ENCODE measurements around the gene PDLIM7. TPM values are rescaled to one million over a fixed set of nuclear protein-coding genes. Genes with fewer than 3 reads are reported as not detected.
A peak's percentile ranks its signal among the peaks of the same experiment; 100 is the strongest.

Gene PDLIM7
- total RNA-seq, 2 experiments from 2014 or later, result 41.2 to 42.2 TPM

DNA sequence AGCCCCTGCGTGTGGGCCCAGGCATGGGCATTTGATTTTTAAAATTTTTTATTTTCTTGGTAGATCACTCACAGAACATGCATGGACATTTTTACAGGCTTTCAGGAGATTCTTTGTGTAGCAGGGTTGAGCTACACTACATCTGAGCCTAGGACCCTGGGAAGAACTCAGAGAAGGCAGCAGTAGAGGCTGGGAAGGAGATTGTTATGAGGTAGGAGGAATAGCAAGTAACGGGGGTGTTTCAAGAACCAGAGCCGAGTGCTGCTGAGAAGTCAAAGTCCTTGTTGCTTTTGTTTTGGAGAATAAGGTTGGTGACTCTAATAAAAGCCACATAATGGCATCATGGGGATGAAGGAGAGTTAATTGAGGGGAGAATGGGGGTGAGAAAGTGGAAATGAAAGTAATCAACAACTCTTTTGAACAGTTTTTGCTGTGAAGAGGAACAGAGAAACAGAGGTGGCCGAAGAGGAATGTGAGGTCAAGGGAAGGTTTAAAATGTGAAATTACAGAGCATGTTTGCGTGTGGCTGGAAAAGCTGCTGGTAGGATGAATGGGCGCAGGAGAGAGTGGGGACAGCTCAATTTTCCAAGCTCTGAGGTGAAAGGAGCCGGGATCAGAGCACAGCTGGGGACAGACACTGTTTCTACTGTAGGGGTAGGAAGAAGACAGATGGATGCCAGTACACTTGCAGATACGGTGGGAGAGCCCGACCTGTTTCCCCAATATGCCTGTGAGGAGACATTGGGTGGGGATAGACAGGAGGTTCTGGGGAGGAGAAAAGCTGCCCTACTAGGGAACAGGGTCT is 4.7 kb upstream of the PDLIM7 start:
- intact Hi-C loops (cut with micrococcal nuclease), result loop anchor here (1.0 to 2.0 kb wide), 5 partner anchors 47 to 388 kb away; no protein-coding TSS in a partner anchor
- Mint-ChIP-seq H3K36me3 (ENCODE audit: low read depth) (no peaks in the 10 kb centered on the region), H3K4me3 (no peak overlapping the region), H3K9me3 (no peaks in the 10 kb centered on the region), H3K27me3 (ENCODE audit: low read depth) (peaks cover 14% of the 10 kb centered on the region), H3K27ac (no peak overlapping the region), H3K4me1 (ENCODE audit: low read depth) (peaks cover 14% of the 10 kb centered on the region)
- CTCF ChIA-PET, result interaction anchor here (0.6 to 7.0 kb wide), 26 partner anchors 10 to 388 kb away, joined by 3 to 72 read pairs (median 6); partner anchors contain the start of gene DDX41
- no peak for DNase-seq

DNA sequence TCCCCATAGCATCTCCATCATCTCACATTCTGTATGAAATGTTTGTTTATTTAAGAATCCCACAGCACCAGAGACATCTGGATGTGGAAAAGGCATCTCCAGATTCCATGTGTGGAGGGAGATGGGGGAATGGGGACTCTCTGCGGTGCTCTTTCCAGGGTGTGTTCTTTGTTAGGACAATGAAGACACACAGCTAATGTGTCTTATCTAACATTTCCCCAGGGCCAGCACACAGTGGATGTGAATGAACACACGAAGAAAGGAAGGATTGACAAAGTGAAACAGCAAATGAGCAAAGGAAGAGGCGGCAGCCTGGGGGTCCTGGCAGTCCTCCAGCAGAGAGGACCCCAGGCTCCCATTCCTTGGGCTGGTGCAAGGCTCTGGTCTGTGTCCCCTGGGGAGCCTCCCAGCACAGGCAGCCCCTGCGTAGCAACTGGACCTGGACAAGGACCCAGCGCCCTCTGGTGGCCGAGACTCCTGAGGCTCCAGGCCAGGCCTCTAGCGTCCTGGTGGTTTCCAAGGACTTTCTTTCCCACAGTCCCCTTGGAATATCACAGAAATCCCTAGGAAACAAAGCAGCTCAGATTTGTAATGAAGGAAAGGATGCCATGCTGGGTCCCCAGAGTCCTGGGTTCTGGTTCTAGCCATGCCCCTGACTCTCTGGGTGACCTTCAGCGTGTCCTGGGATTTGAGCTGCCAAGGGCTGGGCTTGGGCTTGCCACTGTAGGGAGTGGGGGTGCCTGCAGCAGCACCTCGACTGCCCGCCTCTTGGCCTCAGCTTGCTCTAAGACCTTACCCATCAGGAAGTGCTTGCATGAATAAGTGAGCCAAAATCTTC is 3.5 kb upstream of the PDLIM7 start:
- no peaks in the 10 kb centered on the region for H3K36me3 Mint-ChIP-seq (ENCODE audit: low read depth)
- H3K4me3 Mint-ChIP-seq, result no peak overlapping the region
- H3K9me3 Mint-ChIP-seq, result no peaks in the 10 kb centered on the region
- H3K27me3 Mint-ChIP-seq (ENCODE audit: low read depth), result peaks cover 14% of the 10 kb centered on the region
- intact Hi-C loops (cut with micrococcal nuclease), result loop anchor here (1.0 to 2.0 kb wide), 5 partner anchors 46 to 387 kb away; no protein-coding TSS in a partner anchor
- CTCF ChIA-PET, result interaction anchor here (0.6 to 7.0 kb wide), 33 partner anchors 10 to 694 kb away, joined by 3 to 72 read pairs (median 5); partner anchors contain the start of gene DDX41
- H3K4me1 Mint-ChIP-seq (ENCODE audit: low read depth), result peaks cover 18% of the 10 kb centered on the region
- DNase-seq, result peak; percentile 91
- H3K27ac Mint-ChIP-seq, result no peak overlapping the region

DNA sequence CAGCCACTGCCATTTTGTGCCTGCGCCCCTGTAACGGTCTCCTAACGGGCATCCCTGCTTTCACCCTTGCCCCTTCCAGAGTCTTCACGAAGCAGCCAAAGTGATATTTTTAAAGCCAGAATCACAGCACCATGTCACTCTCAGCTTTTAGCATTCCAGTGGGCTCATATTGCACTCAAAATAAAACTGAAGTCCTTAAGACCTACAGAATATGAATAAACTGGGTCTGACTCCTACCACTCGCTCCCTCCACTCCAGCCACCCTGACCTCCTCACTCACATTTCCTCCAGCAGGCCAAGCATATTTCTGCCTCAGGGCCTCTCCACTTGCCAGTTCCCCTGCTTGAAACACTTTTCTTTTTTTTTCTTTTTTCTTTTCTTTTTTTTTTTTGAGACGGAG is 2.4 kb upstream of the PDLIM7 start:
- DNase-seq, result no peak
- Mint-ChIP-seq H3K36me3 (ENCODE audit: low read depth) (no peaks in the 10 kb centered on the region), H3K4me3 (no peak overlapping the region), H3K4me1 (ENCODE audit: low read depth) (peaks cover 20% of the 10 kb centered on the region), H3K27ac (no peak overlapping the region), H3K27me3 (ENCODE audit: low read depth) (peaks cover 14% of the 10 kb centered on the region), H3K9me3 (no peaks in the 10 kb centered on the region)
- CTCF ChIA-PET, result interaction anchor here (0.7 to 7.0 kb wide), 8 partner anchors 22 to 190 kb away, joined by 3 to 72 read pairs (median 4); no protein-coding TSS in a partner anchor
- intact Hi-C loops (cut with micrococcal nuclease), result loop anchor here (2.0 kb wide), 1 partner anchor 181 kb away; no protein-coding TSS in a partner anchor

DNA sequence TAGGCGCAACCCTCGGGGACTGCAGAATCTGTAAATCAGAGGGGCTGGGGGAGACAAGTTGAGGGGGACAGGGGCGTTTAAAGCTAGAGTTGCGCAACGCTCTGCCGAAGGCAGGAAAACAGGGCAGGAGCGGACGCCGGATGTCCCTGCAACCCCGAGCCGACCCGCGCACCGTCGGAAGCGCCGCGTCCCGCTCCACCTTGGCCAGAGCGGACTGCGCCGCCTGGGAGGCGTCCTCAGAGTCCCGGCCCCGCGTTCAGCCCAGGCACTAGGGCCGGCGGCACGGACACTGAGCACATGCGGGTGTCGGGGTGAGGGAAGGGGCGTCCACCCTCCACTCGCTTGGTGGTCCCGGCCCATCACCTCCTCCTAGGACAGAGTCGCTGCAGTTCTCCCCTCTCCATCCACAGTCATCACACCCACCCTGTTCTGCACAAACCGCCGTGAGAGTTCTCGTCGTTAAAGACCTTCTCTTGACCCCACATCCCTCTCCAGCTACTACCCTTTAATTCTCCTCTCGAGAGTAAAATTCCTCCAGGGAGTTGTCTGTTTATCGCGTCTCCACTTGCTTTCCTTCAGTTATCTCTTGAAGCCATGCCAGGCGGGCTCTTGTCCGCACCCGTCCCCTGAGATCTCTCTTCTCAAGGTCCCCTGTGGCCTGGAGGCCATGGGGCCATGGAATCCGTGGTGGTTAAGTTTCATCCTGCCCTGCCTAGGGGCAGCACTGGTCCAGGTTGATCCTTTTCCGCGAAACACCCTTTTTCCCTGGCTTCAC is 796 bp upstream of the PDLIM7 start:
- DNase-seq, result peak; percentile 53
- CTCF ChIA-PET, result interaction anchor here (0.8 to 7.0 kb wide), 7 partner anchors 10 to 189 kb away, joined by 3 to 72 read pairs (median 6); no protein-coding TSS in a partner anchor
- Mint-ChIP-seq H3K4me1 (ENCODE audit: low read depth) (peaks cover 35% of the 10 kb centered on the region), H3K9me3 (no peaks in the 10 kb centered on the region), H3K36me3 (ENCODE audit: low read depth) (no peaks in the 10 kb centered on the region), H3K4me3 (peak overlapping the region; percentile 84), H3K27ac (no peak overlapping the region), H3K27me3 (ENCODE audit: low read depth) (peaks cover 14% of the 10 kb centered on the region)
- intact Hi-C loops (cut with micrococcal nuclease), result no loop called here

DNA sequence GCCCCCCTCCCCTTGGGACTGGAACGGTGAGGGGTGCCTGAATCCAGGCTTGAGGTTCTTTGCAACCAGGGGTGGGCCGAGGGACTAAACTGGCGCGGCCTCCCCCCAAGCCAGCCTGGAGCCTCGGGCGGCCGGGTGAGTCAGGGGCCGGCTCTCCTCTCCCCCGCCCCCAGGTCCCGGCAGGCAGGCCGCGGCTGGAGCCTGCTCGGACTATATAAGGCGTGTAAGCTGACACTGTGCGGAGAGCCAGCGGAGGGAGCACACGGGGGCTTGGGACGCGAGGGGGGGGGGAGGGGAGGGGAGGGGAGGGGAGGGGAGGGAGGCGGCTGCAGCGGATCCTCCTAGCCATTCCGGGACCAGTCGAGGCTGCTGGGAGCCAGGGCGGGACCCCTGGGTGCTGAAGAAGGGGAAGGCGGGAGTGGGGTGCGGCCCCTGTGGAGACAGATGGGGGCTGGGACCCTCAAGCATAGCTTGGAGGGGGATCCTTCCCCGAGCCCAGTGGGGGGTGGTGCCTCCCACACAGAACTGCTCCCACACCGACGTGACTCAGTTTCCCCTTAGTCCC is 595 bp downstream of the PDLIM7 start:
- no peak for DNase-seq
- CTCF ChIA-PET, result interaction anchor here (0.5 to 7.0 kb wide), 6 partner anchors 40 to 563 kb away, joined by 3 to 72 read pairs (median 6); no protein-coding TSS in a partner anchor
- H3K9me3 Mint-ChIP-seq, result no peaks in the 10 kb centered on the region
- peak overlapping the region; percentile 63 for H3K4me3 Mint-ChIP-seq
- no peaks in the 10 kb centered on the region for H3K36me3 Mint-ChIP-seq (ENCODE audit: low read depth)
- H3K27me3 Mint-ChIP-seq (ENCODE audit: low read depth), result peaks cover 14% of the 10 kb centered on the region
- intact Hi-C loops (cut with micrococcal nuclease), result loop anchor here (1.0 kb wide), 9 partner anchors 18 to 364 kb away; partner anchors contain the start of genes DBN1, FAM193B, GRK6 and NSD1
- H3K4me1 Mint-ChIP-seq (ENCODE audit: low read depth), result peaks cover 35% of the 10 kb centered on the region
- no peak overlapping the region for H3K27ac Mint-ChIP-seq

DNA sequence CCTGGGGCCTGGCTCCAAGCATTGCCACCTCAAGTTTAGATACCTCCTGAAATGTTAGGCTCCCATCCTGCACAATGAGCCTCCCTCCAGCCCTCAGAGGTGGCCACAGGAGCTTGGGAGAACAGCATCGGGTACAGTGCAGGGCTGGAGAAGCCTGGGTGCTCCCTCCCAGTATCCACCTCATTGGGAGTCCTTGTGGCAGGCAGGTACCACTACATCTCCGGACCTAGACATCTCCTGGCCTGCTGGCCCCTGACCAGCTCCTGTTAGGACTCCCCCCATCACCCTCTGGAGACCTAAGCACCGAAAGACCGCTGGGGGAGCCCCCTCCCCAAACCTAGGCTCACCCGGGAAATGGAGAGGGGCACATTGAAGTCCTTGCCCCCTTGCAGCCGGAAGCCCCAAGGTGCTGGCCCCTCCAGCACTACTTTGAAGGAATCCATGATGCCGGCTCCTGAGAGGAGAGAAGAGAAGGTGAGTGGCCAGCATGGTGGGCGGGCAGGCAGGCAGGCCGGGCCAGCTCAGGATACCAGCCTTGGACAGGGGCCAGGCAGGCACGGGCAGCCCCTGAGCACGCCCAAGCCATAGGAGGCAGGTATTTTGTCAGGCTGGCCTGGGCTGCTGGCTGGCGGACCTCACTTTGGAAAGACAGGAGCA is 1.2 kb downstream of the PDLIM7 start:
- H3K27me3 Mint-ChIP-seq (ENCODE audit: low read depth), result peaks cover 14% of the 10 kb centered on the region
- H3K27ac Mint-ChIP-seq, result no peak overlapping the region
- peak overlapping the region; percentile 63 for H3K4me3 Mint-ChIP-seq
- H3K36me3 Mint-ChIP-seq (ENCODE audit: low read depth), result peaks cover 1% of the 10 kb centered on the region
- CTCF ChIA-PET, result interaction anchor here (0.6 to 1.9 kb wide), 6 partner anchors 39 to 385 kb away, joined by 3 to 7 read pairs (median 4); no protein-coding TSS in a partner anchor
- intact Hi-C loops (cut with micrococcal nuclease), result no loop called here
- no peak for DNase-seq
- H3K9me3 Mint-ChIP-seq, result no peaks in the 10 kb centered on the region
- H3K4me1 Mint-ChIP-seq (ENCODE audit: low read depth), result peaks cover 35% of the 10 kb centered on the region

DNA sequence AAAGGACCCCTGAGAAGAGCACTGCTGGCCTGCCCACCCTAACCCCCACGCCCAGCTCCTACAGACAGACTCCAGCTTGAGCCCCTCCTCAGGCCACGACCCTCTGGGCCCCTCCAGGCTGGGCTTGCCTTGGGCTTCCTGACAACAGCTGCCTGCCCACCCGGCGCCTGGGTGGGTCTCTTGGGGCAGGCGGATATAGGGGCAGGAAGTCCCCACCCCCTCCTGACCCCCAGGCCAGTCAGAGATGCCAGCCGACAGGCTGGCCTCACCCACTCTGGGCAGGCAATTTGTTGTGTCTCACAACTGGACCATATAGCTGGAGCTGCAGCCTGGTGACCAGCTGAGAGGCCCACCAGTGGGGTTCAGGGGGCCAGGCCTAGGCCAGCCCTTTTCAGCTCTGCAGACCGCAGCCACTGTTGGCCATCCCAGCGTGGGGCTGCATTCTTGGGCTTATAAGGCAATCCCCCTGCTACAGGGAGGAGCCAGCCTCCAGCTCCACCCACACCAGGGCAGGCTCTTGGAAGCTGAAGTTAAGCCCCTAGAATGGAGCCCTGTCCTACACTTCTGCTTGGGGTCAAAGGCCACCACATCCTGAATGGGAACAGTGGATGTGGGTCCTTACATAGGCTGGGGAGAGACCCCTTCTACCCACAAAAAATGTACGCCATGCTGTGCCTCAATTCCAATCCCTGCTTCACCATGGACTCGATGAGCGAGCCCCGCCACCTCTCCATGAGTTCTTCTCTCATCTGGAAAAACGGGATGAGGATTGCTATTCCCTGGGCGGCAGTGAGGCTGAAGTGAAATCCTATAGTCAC is 2.0 kb downstream of the PDLIM7 start:
- no peak overlapping the region for H3K27ac Mint-ChIP-seq
- H3K4me1 Mint-ChIP-seq (ENCODE audit: low read depth), result peaks cover 32% of the 10 kb centered on the region
- no peaks in the 10 kb centered on the region for H3K9me3 Mint-ChIP-seq
- intact Hi-C loops (cut with micrococcal nuclease), result no loop called here
- peaks cover 14% of the 10 kb centered on the region for H3K27me3 Mint-ChIP-seq (ENCODE audit: low read depth)
- peaks cover 3% of the 10 kb centered on the region for H3K36me3 Mint-ChIP-seq (ENCODE audit: low read depth)
- H3K4me3 Mint-ChIP-seq, result peak overlapping the region; percentile 63
- CTCF ChIA-PET, result interaction anchor here (0.6 to 1.4 kb wide), 4 partner anchors 38 to 384 kb away, joined by 3 to 5 read pairs (median 3); no protein-coding TSS in a partner anchor
- DNase-seq, result no peak

DNA sequence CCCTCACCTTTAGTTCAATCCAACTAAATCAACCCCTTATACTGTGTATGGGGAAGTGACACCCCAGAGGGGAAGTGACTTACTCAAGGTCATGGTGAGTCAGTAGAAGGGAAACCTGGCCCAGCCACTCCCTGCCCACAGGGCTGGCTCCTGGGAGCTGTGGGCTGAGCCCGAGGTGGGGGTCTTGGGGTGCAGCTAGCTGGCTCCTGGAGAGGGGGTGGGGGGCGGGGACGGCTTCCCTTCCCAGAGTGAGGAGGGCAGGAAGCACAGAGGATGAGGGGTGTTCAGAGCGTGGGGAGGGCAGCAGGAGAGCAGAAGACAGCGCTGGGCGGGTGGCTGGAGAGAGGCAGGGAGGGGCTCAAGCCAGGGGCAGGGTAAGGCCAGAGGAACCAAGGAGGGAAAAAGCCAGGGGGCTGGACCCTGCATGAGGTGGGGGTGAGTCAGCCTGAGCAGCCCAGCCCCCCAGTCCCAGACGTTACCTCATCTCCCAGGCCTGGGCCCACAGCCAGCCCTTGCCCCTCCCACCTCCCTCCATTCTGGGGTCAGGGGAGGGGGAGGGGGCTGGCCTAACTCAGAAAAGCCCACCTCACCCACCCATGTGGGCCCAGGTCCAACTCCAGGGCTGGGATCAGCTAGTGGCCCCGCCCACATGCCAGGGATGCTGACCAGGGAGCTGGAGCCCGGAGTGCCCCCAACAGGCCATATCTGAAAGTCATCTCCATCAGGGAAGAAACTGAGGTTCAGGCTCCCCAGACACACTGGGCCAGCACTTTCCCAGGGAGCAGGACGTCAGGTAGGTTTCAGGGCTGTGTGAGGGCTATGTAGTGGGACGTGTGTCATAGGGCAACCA is 2.8 kb downstream of the PDLIM7 start:
- intact Hi-C loops (cut with micrococcal nuclease), result no loop called here
- Mint-ChIP-seq H3K4me1 (ENCODE audit: low read depth) (peaks cover 32% of the 10 kb centered on the region), H3K27me3 (ENCODE audit: low read depth) (peaks cover 10% of the 10 kb centered on the region), H3K4me3 (no peak overlapping the region), H3K27ac (peak overlapping the region; percentile 79), H3K36me3 (ENCODE audit: low read depth) (peaks cover 3% of the 10 kb centered on the region), H3K9me3 (no peaks in the 10 kb centered on the region)
- CTCF ChIA-PET, result interaction anchor here (0.7 to 3.2 kb wide), 5 partner anchors 37 to 104 kb away, joined by 3 to 14 read pairs (median 3); no protein-coding TSS in a partner anchor
- peak; percentile 67 for DNase-seq

DNA sequence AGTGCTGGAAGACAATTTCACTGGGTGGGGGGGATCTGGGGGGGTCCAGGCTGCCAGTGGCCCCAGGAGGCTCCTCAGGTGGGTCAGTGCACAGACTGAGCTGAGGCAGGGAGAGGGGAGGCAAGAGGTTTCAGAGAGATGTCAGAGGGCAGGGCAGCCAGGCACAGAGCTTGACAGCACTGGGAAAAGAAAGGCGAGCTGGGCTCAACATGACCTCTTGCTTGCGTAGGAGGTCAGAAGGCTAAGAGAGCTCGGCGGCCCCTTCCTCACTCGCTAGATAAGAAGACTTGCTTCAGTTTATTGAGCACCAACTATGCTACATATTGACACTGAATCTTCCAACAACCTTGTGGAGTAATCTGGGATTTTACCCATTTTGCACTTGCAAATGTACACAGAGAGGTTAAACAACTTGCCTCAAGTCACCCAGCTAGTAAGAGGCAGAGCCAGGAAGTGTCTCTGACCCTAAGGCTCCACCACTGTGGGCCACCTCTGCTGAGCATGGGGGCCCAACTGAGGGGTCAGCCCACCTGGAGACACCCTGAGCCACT is 3.5 kb downstream of the PDLIM7 start:
- Mint-ChIP-seq H3K4me3 (no peak overlapping the region), H3K36me3 (ENCODE audit: low read depth) (peaks cover 3% of the 10 kb centered on the region), H3K27ac (peak overlapping the region; percentile 79), H3K27me3 (ENCODE audit: low read depth) (peaks cover 7% of the 10 kb centered on the region), H3K9me3 (no peaks in the 10 kb centered on the region), H3K4me1 (ENCODE audit: low read depth) (peaks cover 31% of the 10 kb centered on the region)
- intact Hi-C loops (cut with micrococcal nuclease), result no loop called here
- CTCF ChIA-PET, result interaction anchor here (0.6 to 3.2 kb wide), 7 partner anchors 15 to 103 kb away, joined by 3 to 14 read pairs (median 3); no protein-coding TSS in a partner anchor
- no peak for DNase-seq

Measured in activated naive CD4-positive, alpha-beta T cell treated with anti-CD3 and anti-CD28 coated beads for 36 hours (primary cell).